HG02852 (cell line): ENCODE measurements around the gene TIGD4.

Source experiments
- ATAC-seq: cut with Tn5 transposase; IDR thresholded peaks from one replicate; pipeline ENCODE4 v1.9.1; 2021; ENCODE audit warnings: mild to moderate bottlenecking, moderate library complexity; ENCODE audit not compliant: unreplicated experiment

The TIGD4 gene

GRCh38 chr4:152779513-152780266 lies at the start of gene TIGD4, which contains the start of gene ARFIP1:
Gene TIGD4, minus strand, starts transcription at chr4:152779730. Its CDS starts 8,726 bp downstream, at chr4:152771004.
Gene ARFIP1, plus strand, starts transcription at chr4:152779954. Its CDS starts 49,680 bp downstream, at chr4:152829634.
- ATAC-seq, result peak; percentile 93

- ATAC-seq, result no peak
Observed at GRCh38 chr4:152828122-152828521, 48.6 kb upstream of the TIGD4 start.

- ATAC-seq, result no peak
Observed at GRCh38 chr4:152825336-152825735, 45.8 kb upstream of the TIGD4 start.

- no peak for ATAC-seq
Observed at GRCh38 chr4:152824561-152824960, 45.0 kb upstream of the TIGD4 start.

GRCh38 chr4:152822323-152822722 lies 42.8 kb upstream of the TIGD4 start:
- no peak for ATAC-seq

- no peak for ATAC-seq
Observed at GRCh38 chr4:152820073-152820472, 40.5 kb upstream of the TIGD4 start.

- no peak for ATAC-seq
Observed at GRCh38 chr4:152819026-152819645, 39.6 kb upstream of the TIGD4 start.

- no peak for ATAC-seq
Observed at GRCh38 chr4:152817331-152817730, 37.8 kb upstream of the TIGD4 start.

GRCh38 chr4:152815078-152815477 lies 35.5 kb upstream of the TIGD4 start:
- no peak for ATAC-seq

GRCh38 chr4:152810715-152811287 lies 31.3 kb upstream of the TIGD4 start:
- no peak for ATAC-seq

- no peak for ATAC-seq
Observed at GRCh38 chr4:152808670-152809069, 29.1 kb upstream of the TIGD4 start.

GRCh38 chr4:152807294-152807829 lies 27.8 kb upstream of the TIGD4 start:
- ATAC-seq, result no peak

GRCh38 chr4:152806501-152807125 lies 27.1 kb upstream of the TIGD4 start:
- no peak for ATAC-seq

GRCh38 chr4:152805818-152806217 lies 26.3 kb upstream of the TIGD4 start:
- ATAC-seq, result no peak

- ATAC-seq, result no peak
Observed at GRCh38 chr4:152805071-152805650, 25.6 kb upstream of the TIGD4 start.

GRCh38 chr4:152803541-152803940 lies 24.0 kb upstream of the TIGD4 start:
- ATAC-seq, result no peak

GRCh38 chr4:152795891-152796290 lies 16.4 kb upstream of the TIGD4 start:
- ATAC-seq, result no peak

GRCh38 chr4:152786627-152787026 lies 7.1 kb upstream of the TIGD4 start:
- ATAC-seq, result no peak

- ATAC-seq, result no peak
Observed at GRCh38 chr4:152785639-152786615, 6.4 kb upstream of the TIGD4 start.
